GM18499 (cell line): ENCODE results near the gene CD63.
"Not testable (repeated sequence)": the region's sequence is repeated elsewhere in the genome, so short reads cannot be mapped to it uniquely, and the experiment has no call there.

Source experiments
- ATAC-seq: cut with Tn5 transposase; IDR thresholded peaks from one replicate; pipeline ENCODE4 v1.9.1; 2021; ENCODE audit warnings: moderate number of reproducible peaks; ENCODE audit not compliant: insufficient read depth, unreplicated experiment

The CD63 gene

GRCh38 chr12:55728939-55729818 is at the start of gene CD63:
Gene CD63 (minus strand): TSS chr12:55729009. CDS start chr12:55728341, 668 bp downstream.
- peak; percentile 35 for ATAC-seq

- no peak for ATAC-seq
Measured at GRCh38 chr12:55777856-55778255, 49.0 kb upstream of the CD63 start.

GRCh38 chr12:55771736-55772135 is 42.9 kb upstream of the CD63 start:
- no peak for ATAC-seq

- ATAC-seq, result no peak
Measured at GRCh38 chr12:55767156-55767555, 38.3 kb upstream of the CD63 start.

GRCh38 chr12:55765736-55766290 is 37.0 kb upstream of the CD63 start:
- ATAC-seq, result no peak

GRCh38 chr12:55762646-55763045 is 33.8 kb upstream of the CD63 start:
- ATAC-seq, result no peak

- no peak for ATAC-seq
Measured at GRCh38 chr12:55760663-55761062, 31.9 kb upstream of the CD63 start.

- ATAC-seq, result not testable (repeated sequence)
Measured at GRCh38 chr12:55758575-55758974, 29.8 kb upstream of the CD63 start.

GRCh38 chr12:55757701-55758100 is 28.9 kb upstream of the CD63 start:
- no peak for ATAC-seq

GRCh38 chr12:55755246-55755645 is 26.4 kb upstream of the CD63 start:
- no peak for ATAC-seq

- ATAC-seq, result no peak
Measured at GRCh38 chr12:55748230-55748993, 19.6 kb upstream of the CD63 start.

GRCh38 chr12:55746913-55747231 is 18.1 kb upstream of the CD63 start:
- no peak for ATAC-seq

GRCh38 chr12:55746174-55746912 is 17.5 kb upstream of the CD63 start:
- ATAC-seq, result no peak

GRCh38 chr12:55745361-55746173 is 16.8 kb upstream of the CD63 start:
- ATAC-seq, result no peak

- no peak for ATAC-seq
Measured at GRCh38 chr12:55744340-55745030, 15.7 kb upstream of the CD63 start.

- ATAC-seq, result peak; percentile 39
Measured at GRCh38 chr12:55743406-55744339, 14.9 kb upstream of the CD63 start.

- ATAC-seq, result no peak
Measured at GRCh38 chr12:55742719-55743405, 14.1 kb upstream of the CD63 start, which contains the start of gene GDF11. Gene GDF11 (plus strand): TSS chr12:55743122. CDS start chr12:55743317, 195 bp downstream.
